Activated T-cell treated with anti-CD3 and anti-CD28 coated beads, Interleukin-2, amount 50 U/mL, for 48 hours (primary cell): Measurements from ENCODE around the gene RPS13.
"Not testable (repeated sequence)": the region's sequence is repeated elsewhere in the genome, so short reads cannot be mapped to it uniquely, and the experiment has no call there.

Source experiments
- DNase-seq, 2 experiments: peaks; one replicate each; pipeline ENCODE4 v3.0.0-alpha.2; 2020

RPS13 gene

DNA sequence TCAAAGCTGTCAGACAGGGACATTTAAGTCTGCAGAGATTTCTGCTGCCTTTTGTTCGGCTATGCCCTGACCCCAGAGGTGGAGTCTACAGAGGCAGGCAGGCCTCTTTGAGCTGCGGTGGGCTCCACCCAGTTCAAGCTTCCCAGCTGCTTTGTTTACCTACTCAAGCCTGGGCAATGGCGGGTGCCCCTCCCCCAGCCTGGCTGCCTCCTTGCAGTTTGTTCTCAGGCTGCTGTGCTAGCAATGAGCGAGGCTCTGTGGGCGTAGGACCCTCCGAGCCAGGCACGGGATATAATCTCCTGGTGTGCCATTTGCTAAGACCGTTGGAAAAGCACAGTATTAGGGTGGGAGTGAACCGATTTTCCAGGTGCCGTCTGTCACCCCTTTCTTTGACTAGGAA lies 43.4 kb downstream of the RPS13 start:
- not testable (repeated sequence) for DNase-seq

GRCh38 chr11:17026487-17027082 lies 50.9 kb downstream of the RPS13 start:
- DNase-seq: no peak

DNA sequence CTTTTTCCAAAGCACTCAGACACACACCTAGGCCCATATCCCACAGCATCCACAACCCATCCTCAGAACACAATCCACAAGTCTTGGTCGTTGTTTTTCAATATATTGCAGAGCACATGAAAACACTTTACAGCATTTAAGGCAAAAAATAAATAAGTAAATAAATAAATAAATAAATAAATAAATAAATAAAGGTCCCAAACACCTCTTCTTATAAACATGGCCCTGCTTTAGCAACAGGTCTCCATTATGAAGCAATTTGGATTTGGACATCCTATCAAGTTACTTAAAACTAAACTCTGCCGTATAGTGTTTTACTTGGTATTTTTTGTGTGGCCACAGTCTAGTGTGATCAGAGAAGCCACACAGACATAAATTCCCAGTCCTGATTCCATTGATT lies 52.5 kb downstream of the RPS13 start:
- no peak for DNase-seq
